ENCODE measurements around the gene MCF2L.

The MCF2L gene

GRCh38 chr13:112992931-112993680 lies 24.1 kb downstream of the MCF2L start:
- Histone ChIP-seq H3K4me1 (ENCODE audit: control insufficient read depth, insufficient read depth, low read length) (no peaks in the 10 kb centered on the region), H3K36me3 (ENCODE audit: control insufficient read depth, insufficient read depth, low read length) (no peaks in the 10 kb centered on the region), H3K27ac (ENCODE audit: low read depth, low read length) (no peak overlapping the region), H3K4me3 (ENCODE audit: low read depth, low read length) (no peak overlapping the region), H3K9me3 (ENCODE audit: control insufficient read depth, insufficient read depth, low read length) (no peaks in the 10 kb centered on the region; the same call in 1 of the 2 replicates), H3K9ac (ENCODE audit: low read depth, low read length) (no peak overlapping the region), H3K27me3 (ENCODE audit: control insufficient read depth, insufficient read depth, low read length) (no peaks in the 10 kb centered on the region)

GRCh38 chr13:112994084-112994780 lies 25.2 kb downstream of the MCF2L start:
- no peak overlapping the region for H3K27ac ChIP-seq (ENCODE audit: low read depth, low read length)
- H3K36me3 ChIP-seq (ENCODE audit: control insufficient read depth, insufficient read depth, low read length): no peaks in the 10 kb centered on the region
- H3K4me3 ChIP-seq (ENCODE audit: low read depth, low read length): no peak overlapping the region
- no peaks in the 10 kb centered on the region for H3K4me1 ChIP-seq (ENCODE audit: control insufficient read depth, insufficient read depth, low read length)
- no peak overlapping the region for H3K9ac ChIP-seq (ENCODE audit: low read depth, low read length)
- no peaks in the 10 kb centered on the region for H3K27me3 ChIP-seq (ENCODE audit: control insufficient read depth, insufficient read depth, low read length)
- no peaks in the 10 kb centered on the region; the same call in 1 of the 2 replicates for H3K9me3 ChIP-seq (ENCODE audit: control insufficient read depth, insufficient read depth, low read length)

GRCh38 chr13:112994781-112995355 lies 25.9 kb downstream of the MCF2L start:
- Histone ChIP-seq H3K4me3 (ENCODE audit: low read depth, low read length) (no peak overlapping the region), H3K4me1 (ENCODE audit: control insufficient read depth, insufficient read depth, low read length) (no peaks in the 10 kb centered on the region), H3K9ac (ENCODE audit: low read depth, low read length) (no peak overlapping the region), H3K9me3 (ENCODE audit: control insufficient read depth, insufficient read depth, low read length) (no peaks in the 10 kb centered on the region), H3K36me3 (ENCODE audit: control insufficient read depth, insufficient read depth, low read length) (no peaks in the 10 kb centered on the region), H3K27ac (ENCODE audit: low read depth, low read length) (no peak overlapping the region), H3K27me3 (ENCODE audit: control insufficient read depth, insufficient read depth, low read length) (no peaks in the 10 kb centered on the region)

- no peaks in the 10 kb centered on the region for H3K9me3 ChIP-seq (ENCODE audit: control insufficient read depth, insufficient read depth, low read length)
- no peak overlapping the region for H3K9ac ChIP-seq (ENCODE audit: low read depth, low read length)
- no peaks in the 10 kb centered on the region for H3K27me3 ChIP-seq (ENCODE audit: control insufficient read depth, insufficient read depth, low read length)
- H3K27ac ChIP-seq (ENCODE audit: low read depth, low read length): no peak overlapping the region
- H3K36me3 ChIP-seq (ENCODE audit: control insufficient read depth, insufficient read depth, low read length): no peaks in the 10 kb centered on the region
- H3K4me1 ChIP-seq (ENCODE audit: control insufficient read depth, insufficient read depth, low read length): no peaks in the 10 kb centered on the region
- no peak overlapping the region for H3K4me3 ChIP-seq (ENCODE audit: low read depth, low read length)
Measured at GRCh38 chr13:112995395-112996191, 26.6 kb downstream of the MCF2L start.

- no peaks in the 10 kb centered on the region for H3K9me3 ChIP-seq (ENCODE audit: control insufficient read depth, insufficient read depth, low read length)
- H3K9ac ChIP-seq (ENCODE audit: low read depth, low read length): no peak overlapping the region
- no peaks in the 10 kb centered on the region for H3K4me1 ChIP-seq (ENCODE audit: control insufficient read depth, insufficient read depth, low read length)
- H3K27ac ChIP-seq (ENCODE audit: low read depth, low read length): no peak overlapping the region
- H3K4me3 ChIP-seq (ENCODE audit: low read depth, low read length): no peak overlapping the region
- H3K36me3 ChIP-seq (ENCODE audit: control insufficient read depth, insufficient read depth, low read length): no peaks in the 10 kb centered on the region
- no peaks in the 10 kb centered on the region for H3K27me3 ChIP-seq (ENCODE audit: control insufficient read depth, insufficient read depth, low read length)
Measured at GRCh38 chr13:112996671-112997091, 27.7 kb downstream of the MCF2L start.

GRCh38 chr13:112997188-112998130 lies 28.4 kb downstream of the MCF2L start:
- no peaks in the 10 kb centered on the region for H3K9me3 ChIP-seq (ENCODE audit: control insufficient read depth, insufficient read depth, low read length)
- H3K4me1 ChIP-seq (ENCODE audit: control insufficient read depth, insufficient read depth, low read length): no peaks in the 10 kb centered on the region
- H3K9ac ChIP-seq (ENCODE audit: low read depth, low read length): no peak overlapping the region
- H3K36me3 ChIP-seq (ENCODE audit: control insufficient read depth, insufficient read depth, low read length): no peaks in the 10 kb centered on the region
- H3K4me3 ChIP-seq (ENCODE audit: low read depth, low read length): no peak overlapping the region
- H3K27me3 ChIP-seq (ENCODE audit: control insufficient read depth, insufficient read depth, low read length): no peaks in the 10 kb centered on the region
- no peak overlapping the region for H3K27ac ChIP-seq (ENCODE audit: low read depth, low read length)

- Histone ChIP-seq H3K9ac (ENCODE audit: low read depth, low read length) (no peak overlapping the region), H3K27ac (ENCODE audit: low read depth, low read length) (no peak overlapping the region), H3K4me1 (ENCODE audit: control insufficient read depth, insufficient read depth, low read length) (no peaks in the 10 kb centered on the region), H3K4me3 (ENCODE audit: low read depth, low read length) (no peak overlapping the region), H3K36me3 (ENCODE audit: control insufficient read depth, insufficient read depth, low read length) (no peaks in the 10 kb centered on the region), H3K27me3 (ENCODE audit: control insufficient read depth, insufficient read depth, low read length) (no peaks in the 10 kb centered on the region), H3K9me3 (ENCODE audit: control insufficient read depth, insufficient read depth, low read length) (no peaks in the 10 kb centered on the region)
Measured at GRCh38 chr13:112998521-112999280, 29.7 kb downstream of the MCF2L start.

- Histone ChIP-seq H3K36me3 (ENCODE audit: control insufficient read depth, insufficient read depth, low read length) (no peaks in the 10 kb centered on the region), H3K4me1 (ENCODE audit: control insufficient read depth, insufficient read depth, low read length) (no peaks in the 10 kb centered on the region), H3K27ac (ENCODE audit: low read depth, low read length) (no peak overlapping the region), H3K9ac (ENCODE audit: low read depth, low read length) (no peak overlapping the region), H3K27me3 (ENCODE audit: control insufficient read depth, insufficient read depth, low read length) (no peaks in the 10 kb centered on the region), H3K9me3 (ENCODE audit: control insufficient read depth, insufficient read depth, low read length) (no peaks in the 10 kb centered on the region), H3K4me3 (ENCODE audit: low read depth, low read length) (no peak overlapping the region)
Measured at GRCh38 chr13:112999414-113000177, 30.6 kb downstream of the MCF2L start.

DNA sequence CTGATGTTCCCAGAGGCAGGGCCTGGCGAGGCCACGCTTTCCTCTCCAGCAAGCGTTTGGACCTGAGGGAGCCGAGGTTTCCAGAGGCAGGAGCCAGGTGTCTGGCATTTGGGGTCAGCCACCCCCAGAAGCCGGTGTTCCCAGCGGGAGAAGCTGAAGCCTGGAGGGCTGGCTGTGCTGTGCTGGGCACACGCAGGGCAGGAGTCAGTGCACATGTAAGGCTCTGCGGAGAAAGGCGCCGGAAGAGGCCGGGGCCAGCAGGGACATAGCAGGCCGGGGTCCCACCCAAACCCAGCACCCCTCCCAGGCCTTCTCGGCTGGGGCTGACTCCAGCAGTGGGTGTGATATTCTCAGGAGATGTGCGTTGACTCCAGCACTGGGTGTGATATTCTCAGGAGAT lies 31.6 kb downstream of the MCF2L start:
- no peaks in the 10 kb centered on the region for H3K9me3 ChIP-seq (ENCODE audit: control insufficient read depth, insufficient read depth, low read length)
- no peak overlapping the region for H3K9ac ChIP-seq (ENCODE audit: low read depth, low read length)
- no peaks in the 10 kb centered on the region for H3K4me1 ChIP-seq (ENCODE audit: control insufficient read depth, insufficient read depth, low read length)
- no peak overlapping the region for H3K4me3 ChIP-seq (ENCODE audit: low read depth, low read length)
- H3K27ac ChIP-seq (ENCODE audit: low read depth, low read length): no peak overlapping the region
- H3K36me3 ChIP-seq (ENCODE audit: control insufficient read depth, insufficient read depth, low read length): no peaks in the 10 kb centered on the region
- no peaks in the 10 kb centered on the region for H3K27me3 ChIP-seq (ENCODE audit: control insufficient read depth, insufficient read depth, low read length)
